ENCODE measurements around the gene REXO1. TPM values are rescaled to one million over a fixed set of nuclear protein-coding genes. Genes with fewer than 3 reads are reported as not detected.

Gene REXO1
- total RNA-seq, 1 donor from 2014 or later = 17.7 TPM

DNA sequence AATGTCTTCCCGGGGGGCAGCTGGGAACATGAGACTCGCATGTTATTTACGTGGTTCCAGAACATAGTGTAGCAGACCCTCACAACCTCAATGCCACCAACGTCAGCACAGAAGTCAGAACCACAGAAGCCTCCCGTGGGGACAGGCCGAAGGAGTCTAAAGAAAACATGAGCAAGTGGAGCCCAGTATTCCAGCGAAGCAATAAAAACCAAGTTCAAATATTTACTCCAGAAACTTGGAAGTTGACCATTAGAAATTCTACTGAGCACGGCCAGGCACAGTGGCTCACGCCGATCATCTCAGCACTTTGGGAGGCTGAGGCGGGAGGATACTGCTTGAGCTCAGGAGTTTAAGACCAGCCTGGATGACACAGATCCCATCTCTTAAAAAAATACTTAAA, 18.3 kb downstream of the REXO1 start:
- Histone ChIP-seq H3K27me3 (ENCODE audit: low read depth) (no peaks in the 10 kb centered on the region), H3K36me3 (peaks cover 43% of the 10 kb centered on the region), H3K4me1 (peaks cover 34% of the 10 kb centered on the region), H3K4me3 (no peak overlapping the region), H3K9me3 (replicated peaks) (no peaks in the 10 kb centered on the region), H3K27ac (replicated peaks) (no peak overlapping the region)
- DNase-seq = no peak
- intact Hi-C loops (cut with micrococcal nuclease) = no loop called here
- no peak for TF ChIP-seq CTCF (IDR thresholded peaks at IDR 0.05; ENCODE audit: borderline replicate concordance)

DNA sequence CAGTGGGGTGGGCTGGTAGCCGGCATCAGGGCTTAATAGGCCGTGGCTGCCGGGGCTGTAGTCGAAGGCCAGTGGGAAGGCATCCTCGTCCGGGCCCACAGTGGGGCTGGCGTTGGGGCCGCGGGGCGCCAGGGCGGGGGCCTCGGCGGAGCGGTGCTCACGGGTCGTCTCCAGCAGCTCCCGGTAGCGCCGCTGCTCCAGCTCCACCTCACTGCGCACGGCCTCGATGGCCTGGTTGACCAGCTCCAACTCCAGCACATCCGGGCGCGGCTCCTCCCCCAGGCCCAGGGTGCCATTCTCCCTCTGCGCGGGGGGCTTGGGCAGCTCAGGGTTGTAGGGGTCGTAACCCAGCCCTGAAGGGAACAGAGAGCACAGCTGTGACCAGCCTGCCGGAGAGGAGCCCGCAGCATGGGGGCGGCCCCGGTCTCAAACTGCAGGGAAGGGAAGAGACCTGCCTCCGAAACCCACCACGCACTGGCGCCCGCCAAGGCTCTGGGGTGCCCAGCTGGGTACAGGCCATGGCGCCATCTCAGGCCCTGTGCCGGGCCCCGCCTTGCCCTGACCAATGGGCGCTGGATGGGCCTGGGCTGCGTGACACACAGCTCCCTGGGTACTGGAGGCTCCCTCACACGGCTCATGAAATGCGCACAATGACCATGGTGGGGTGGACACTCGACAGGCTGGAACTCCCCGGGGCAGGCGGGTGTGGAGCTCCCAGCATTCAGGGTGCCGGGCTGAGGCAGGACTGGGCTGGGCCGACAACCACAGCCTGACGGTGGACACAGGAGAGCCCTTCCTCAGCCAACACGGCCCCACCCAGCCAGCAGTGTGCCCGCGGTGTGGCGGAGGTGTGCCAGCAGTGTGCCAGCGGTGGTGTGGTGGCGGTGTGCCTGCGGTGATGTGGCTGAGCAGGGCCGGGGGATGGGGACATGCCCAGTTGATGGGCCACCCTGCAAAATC, 19.7 kb downstream of the REXO1 start:
- H3K27me3 ChIP-seq (ENCODE audit: low read depth) = no peaks in the 10 kb centered on the region
- intact Hi-C loops (cut with micrococcal nuclease) = no loop called here
- H3K4me3 ChIP-seq = no peak overlapping the region
- TF ChIP-seq CTCF (IDR thresholded peaks at IDR 0.05; ENCODE audit: borderline replicate concordance) = no peak
- peaks cover 57% of the 10 kb centered on the region for H3K36me3 ChIP-seq
- DNase-seq = no peak
- peaks cover 20% of the 10 kb centered on the region for H3K4me1 ChIP-seq
- H3K27ac ChIP-seq (replicated peaks) = no peak overlapping the region
- no peaks in the 10 kb centered on the region for H3K9me3 ChIP-seq (replicated peaks)

- H3K27ac ChIP-seq (replicated peaks) = no peak overlapping the region
These were observed 20.6 kb downstream of the REXO1 start for GRCh38 chr19:1827566-1828278.

GRCh38 chr19:1826557-1827521, 21.4 kb downstream of the REXO1 start:
- no peaks in the 10 kb centered on the region for H3K27me3 ChIP-seq (ENCODE audit: low read depth)
- peaks cover 15% of the 10 kb centered on the region for H3K4me1 ChIP-seq
- H3K36me3 ChIP-seq = peaks cover 74% of the 10 kb centered on the region
- TF ChIP-seq CTCF (IDR thresholded peaks at IDR 0.05; ENCODE audit: borderline replicate concordance) = no peak
- H3K27ac ChIP-seq (replicated peaks) = no peak overlapping the region
- no peak for DNase-seq
- intact Hi-C loops (cut with micrococcal nuclease) = no loop called here
- H3K4me3 ChIP-seq = no peak overlapping the region
- H3K9me3 ChIP-seq (replicated peaks) = no peaks in the 10 kb centered on the region

More at GRCh38 chr19:1827566-1828278, 20.6 kb downstream of the REXO1 start:
- H3K27me3 ChIP-seq (ENCODE audit: low read depth) = no peaks in the 10 kb centered on the region
- TF ChIP-seq CTCF (IDR thresholded peaks at IDR 0.05; ENCODE audit: borderline replicate concordance) = no peak
- no peaks in the 10 kb centered on the region for H3K9me3 ChIP-seq (replicated peaks)
- peaks cover 65% of the 10 kb centered on the region for H3K36me3 ChIP-seq
- intact Hi-C loops (cut with micrococcal nuclease) = no loop called here
- no peak overlapping the region for H3K4me3 ChIP-seq
- no peak for DNase-seq
- H3K4me1 ChIP-seq = peaks cover 15% of the 10 kb centered on the region
